HCT116 (cell line): Measurements from ENCODE around the gene CHODL.

Experiments used
- ATF3 ChIP-seq: IDR thresholded peaks from 2 replicates; pipeline ENCODE4 v1.6.1; 2012
- CTCF ChIP-seq, 3 experiments: fragments of 200-600 bp in 1 of 3; sonication (generic) in 1 of 3; IDR thresholded peaks in 2 of 3; conservative IDR thresholded peaks in 1 of 3; 2 replicates each; pipeline ENCODE4 v1.5.1; 2012 to 2017; ENCODE audit warnings: low read depth in 2 of 3, low read length in 2 of 3, antibody characterized with exemption in 1 of 3, borderline replicate concordance in 1 of 3, control low read depth in 1 of 3, mild to moderate bottlenecking in 1 of 3, mixed read lengths in 1 of 3, mixed run types in 1 of 3, moderate library complexity in 1 of 3; ENCODE audit not compliant: insufficient read depth in 1 of 3
- EZH2 ChIP-seq: fragments of 200-600 bp; sonication (generic); IDR thresholded peaks from 2 replicates; pipeline ENCODE4 v1.6.1; 2017; ENCODE audit warnings: antibody characterized with exemption, mixed run types
- EZH2phosphoT487 ChIP-seq: fragments of 200-600 bp; IDR thresholded peaks from 2 replicates; pipeline ENCODE4 v1.6.1; 2018; ENCODE audit warnings: antibody characterized with exemption, borderline replicate concordance
- JUND ChIP-seq: IDR thresholded peaks from 2 replicates; pipeline ENCODE4 v1.6.1; 2012
- MAX ChIP-seq: IDR thresholded peaks from 2 replicates; pipeline ENCODE4 v1.6.1; 2012
- POLR2A ChIP-seq: IDR thresholded peaks from 2 replicates; pipeline ENCODE4 v1.7.0; 2011; ENCODE audit warnings: borderline replicate concordance; ENCODE audit not compliant: insufficient read depth, insufficient read length; ENCODE audit errors: extremely low read depth
- POLR2AphosphoS5 ChIP-seq: IDR thresholded peaks from 2 replicates; pipeline ENCODE4 v1.6.1; 2011; ENCODE audit warnings: mild to moderate bottlenecking, low read depth, low read length, moderate library complexity
- RAD21 ChIP-seq: IDR thresholded peaks from 2 replicates; pipeline ENCODE4 v1.6.1; 2012; ENCODE audit warnings: low read depth, mild to moderate bottlenecking
- REST ChIP-seq: IDR thresholded peaks from 2 replicates; pipeline ENCODE4 v1.6.1; 2012; ENCODE audit warnings: low read depth
- SIN3A ChIP-seq: IDR thresholded peaks from 2 replicates; pipeline ENCODE4 v1.6.1; 2012; ENCODE audit warnings: low read depth
- TCF7L2 ChIP-seq: IDR thresholded peaks from 2 replicates; pipeline ENCODE4 v1.7.0; 2011; ENCODE audit warnings: borderline replicate concordance, inconsistent platforms; ENCODE audit not compliant: insufficient read depth, insufficient read length; ENCODE audit errors: extremely low read depth
- YY1 ChIP-seq: IDR thresholded peaks from 2 replicates; pipeline ENCODE4 v1.6.1; 2011; ENCODE audit warnings: low read length, low read depth, moderate library complexity, mild to moderate bottlenecking; ENCODE audit not compliant: insufficient replicate concordance; ENCODE audit errors: extremely low read depth

- TF ChIP-seq EZH2 (no peak), EZH2phosphoT487 (no peak), CTCF (IDR thresholded peaks at IDR 0.05 in 2 of 3, conservative IDR thresholded peaks at IDR 0.05 in 1 of 3; ENCODE audit: borderline replicate concordance in 1 of 3, insufficient read depth in 1 of 3, low read depth in 2 of 3, low read length in 2 of 3) (no peak), YY1 (no peak), REST (no peak), POLR2A (no peak), POLR2AphosphoS5 (no peak), RAD21 (no peak), MAX (no peak), SIN3A (no peak), TCF7L2 (no peak), ATF3 (no peak), JUND (no peak)
Observed at GRCh38 chr21:18298228-18298627, 53.6 kb downstream of the CHODL start.
